ENCODE results near the gene CEPT1. TPM values are rescaled to one million over a fixed set of nuclear protein-coding genes. Genes with fewer than 3 reads are reported as not detected.

The CEPT1 gene
- total and polyA plus RNA-seq, 2 donors (not counting 3 experiments of a cell fraction or from before 2014, with no cell fraction given): 13.6 to 29.1 TPM

- no peaks in the 10 kb centered on the region for H3K9me1 ChIP-seq (replicated peaks; ENCODE audit: control insufficient read depth, extremely low read depth, insufficient read depth, low read length)
- intact Hi-C loops (cut with micrococcal nuclease) (loop anchor here (5.0 kb wide), 1 partner anchor 179 kb away; the partner anchor contains the start of gene LRIF1), dilution Hi-C loops (cut with MboI; ENCODE audit: extremely low pct_ligation_motif_present, low sequenced_read_pairs) (no loop called here)
- no peak overlapping the region for H2AFZ ChIP-seq (ENCODE audit: low read depth, low read length)
- peak overlapping the region; percentile 90 for H3K9ac ChIP-seq (replicated peaks; ENCODE audit: extremely low read depth, insufficient read depth, low read length)
- DNase-seq (ENCODE audit: low read depth, low spot score) (peak; percentile 3), FAIRE-seq (no peak)
- H3K79me2 ChIP-seq (ENCODE audit: control insufficient read depth, insufficient read depth, low read length): peaks cover 73% of the 10 kb centered on the region
- no peaks in the 10 kb centered on the region for H3K27me3 ChIP-seq (ENCODE audit: control insufficient read depth in 2 of 2, insufficient read depth in 2 of 2, low read length in 2 of 2)
- no peak overlapping the region for H3K27ac ChIP-seq (ENCODE audit: insufficient read depth, low read depth, low read length)
- peaks cover 18% of the 10 kb centered on the region for H3K4me1 ChIP-seq (ENCODE audit: control insufficient read depth, extremely low read depth, insufficient read depth, low read length)
- CTCF ChIA-PET: no interaction called here
- no peaks in the 10 kb centered on the region for H3K36me3 ChIP-seq (ENCODE audit: control insufficient read depth in 2 of 2, extremely low read depth in 1 of 2, insufficient read depth in 2 of 2, low read length in 2 of 2)
- no TSS peak for BruUV-seq (replicated peaks)
- POLR2A ChIA-PET: no interaction called here
- TF ChIP-seq EZH2 (IDR thresholded peaks at IDR 0.05; ENCODE audit: borderline replicate concordance, low read depth, low read length, severe bottlenecking) (no peak), FOS (IDR thresholded peaks at IDR 0.05; ENCODE audit: borderline replicate concordance, insufficient read depth, low read length) (no peak), GATA2 (IDR thresholded peaks at IDR 0.05; ENCODE audit: insufficient read depth, insufficient read length, low read depth, low read length) (no peak), MYC (IDR thresholded peaks at IDR 0.05; ENCODE audit: low read depth, low read length) (no peak), MAX (IDR thresholded peaks at IDR 0.05; ENCODE audit: insufficient read depth, insufficient read length) (no peak), JUN (IDR thresholded peaks at IDR 0.05; ENCODE audit: borderline replicate concordance, insufficient read depth, insufficient read length, low read depth) (no peak), POLR2A (IDR thresholded peaks at IDR 0.05; ENCODE audit: low read depth, low read length) (no peak), POLR2AphosphoS5 (IDR thresholded peaks at IDR 0.05; ENCODE audit: insufficient read depth, low read depth, low read length) (no peak)
- TF ChIP-seq, protein P1, sequence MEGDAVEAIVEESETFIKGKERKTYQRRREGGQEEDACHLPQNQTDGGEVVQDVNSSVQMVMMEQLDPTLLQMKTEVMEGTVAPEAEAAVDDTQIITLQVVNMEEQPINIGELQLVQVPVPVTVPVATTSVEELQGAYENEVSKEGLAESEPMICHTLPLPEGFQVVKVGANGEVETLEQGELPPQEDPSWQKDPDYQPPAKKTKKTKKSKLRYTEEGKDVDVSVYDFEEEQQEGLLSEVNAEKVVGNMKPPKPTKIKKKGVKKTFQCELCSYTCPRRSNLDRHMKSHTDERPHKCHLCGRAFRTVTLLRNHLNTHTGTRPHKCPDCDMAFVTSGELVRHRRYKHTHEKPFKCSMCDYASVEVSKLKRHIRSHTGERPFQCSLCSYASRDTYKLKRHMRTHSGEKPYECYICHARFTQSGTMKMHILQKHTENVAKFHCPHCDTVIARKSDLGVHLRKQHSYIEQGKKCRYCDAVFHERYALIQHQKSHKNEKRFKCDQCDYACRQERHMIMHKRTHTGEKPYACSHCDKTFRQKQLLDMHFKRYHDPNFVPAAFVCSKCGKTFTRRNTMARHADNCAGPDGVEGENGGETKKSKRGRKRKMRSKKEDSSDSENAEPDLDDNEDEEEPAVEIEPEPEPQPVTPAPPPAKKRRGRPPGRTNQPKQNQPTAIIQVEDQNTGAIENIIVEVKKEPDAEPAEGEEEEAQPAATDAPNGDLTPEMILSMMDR (IDR thresholded peaks at IDR 0.05; ENCODE audit: extremely low read depth in 1 of 2, insufficient read depth in 1 of 2, low read depth in 1 of 2, low read length in 2 of 2): no peak
- H3K4me3 ChIP-seq (replicated peaks in 1 of 3; ENCODE audit: insufficient read depth in 1 of 3, low read depth in 1 of 3, low read length in 3 of 3): peak overlapping the region in 2 of 3 experiments; percentile 88 to 93
- no peaks in the 10 kb centered on the region for H3K9me3 ChIP-seq (replicated peaks; ENCODE audit: control insufficient read depth, insufficient read depth, low read length)
- H3K4me2 ChIP-seq (ENCODE audit: insufficient read depth, low read length): peak overlapping the region; percentile 92
- no peaks in the 10 kb centered on the region for H4K20me1 ChIP-seq (replicated peaks; ENCODE audit: control insufficient read depth, extremely low read depth, insufficient read depth, low read length)
Observed at GRCh38 chr1:111141245-111142220, 1.5 kb downstream of the CEPT1 start.

Measured in endothelial cell of umbilical vein (primary cell).